ENCODE data around the gene BPTF. TPM values are rescaled to one million over a fixed set of nuclear protein-coding genes. Genes with fewer than 3 reads are reported as not detected.
A peak's percentile ranks its signal among the peaks of the same experiment; 100 is the strongest.
"Not testable (repeated sequence)": the region's sequence is repeated elsewhere in the genome, so short reads cannot be mapped to it uniquely, and the experiment has no call there.

The BPTF gene, protein sequence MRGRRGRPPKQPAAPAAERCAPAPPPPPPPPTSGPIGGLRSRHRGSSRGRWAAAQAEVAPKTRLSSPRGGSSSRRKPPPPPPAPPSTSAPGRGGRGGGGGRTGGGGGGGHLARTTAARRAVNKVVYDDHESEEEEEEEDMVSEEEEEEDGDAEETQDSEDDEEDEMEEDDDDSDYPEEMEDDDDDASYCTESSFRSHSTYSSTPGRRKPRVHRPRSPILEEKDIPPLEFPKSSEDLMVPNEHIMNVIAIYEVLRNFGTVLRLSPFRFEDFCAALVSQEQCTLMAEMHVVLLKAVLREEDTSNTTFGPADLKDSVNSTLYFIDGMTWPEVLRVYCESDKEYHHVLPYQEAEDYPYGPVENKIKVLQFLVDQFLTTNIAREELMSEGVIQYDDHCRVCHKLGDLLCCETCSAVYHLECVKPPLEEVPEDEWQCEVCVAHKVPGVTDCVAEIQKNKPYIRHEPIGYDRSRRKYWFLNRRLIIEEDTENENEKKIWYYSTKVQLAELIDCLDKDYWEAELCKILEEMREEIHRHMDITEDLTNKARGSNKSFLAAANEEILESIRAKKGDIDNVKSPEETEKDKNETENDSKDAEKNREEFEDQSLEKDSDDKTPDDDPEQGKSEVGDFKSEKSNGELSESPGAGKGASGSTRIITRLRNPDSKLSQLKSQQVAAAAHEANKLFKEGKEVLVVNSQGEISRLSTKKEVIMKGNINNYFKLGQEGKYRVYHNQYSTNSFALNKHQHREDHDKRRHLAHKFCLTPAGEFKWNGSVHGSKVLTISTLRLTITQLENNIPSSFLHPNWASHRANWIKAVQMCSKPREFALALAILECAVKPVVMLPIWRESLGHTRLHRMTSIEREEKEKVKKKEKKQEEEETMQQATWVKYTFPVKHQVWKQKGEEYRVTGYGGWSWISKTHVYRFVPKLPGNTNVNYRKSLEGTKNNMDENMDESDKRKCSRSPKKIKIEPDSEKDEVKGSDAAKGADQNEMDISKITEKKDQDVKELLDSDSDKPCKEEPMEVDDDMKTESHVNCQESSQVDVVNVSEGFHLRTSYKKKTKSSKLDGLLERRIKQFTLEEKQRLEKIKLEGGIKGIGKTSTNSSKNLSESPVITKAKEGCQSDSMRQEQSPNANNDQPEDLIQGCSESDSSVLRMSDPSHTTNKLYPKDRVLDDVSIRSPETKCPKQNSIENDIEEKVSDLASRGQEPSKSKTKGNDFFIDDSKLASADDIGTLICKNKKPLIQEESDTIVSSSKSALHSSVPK (N-terminal part only)
- polyA plus RNA-seq (2013, experiment 1 of 2), result 109 TPM
- polyA plus RNA-seq (2013, experiment 2 of 2), result 101 TPM

GRCh38 chr17:67824735-67825626 lies at the start of gene BPTF:
TSS of gene BPTF (plus strand) at chr17:67825503. CDS start at chr17:67825725, 222 bp downstream.
- 1% methylated on average over 78 of the region's 88 CpGs for WGBS

GRCh38 chr17:67779098-67779672 lies 46.1 kb upstream of the BPTF start:
- no peak overlapping the region for H3K4me3 ChIP-seq (ENCODE audit: low read length)
- H3K36me3 ChIP-seq (ENCODE audit: insufficient read depth, low read length), result no peaks in the 10 kb centered on the region
- 49% methylated on average over 13 of the region's 13 CpGs for WGBS
- no peaks in the 10 kb centered on the region for H3K4me1 ChIP-seq (ENCODE audit: insufficient read depth, low read length)
- no peaks in the 10 kb centered on the region for H3K9me3 ChIP-seq (ENCODE audit: insufficient read depth, low read depth, low read length)
- H3K9ac ChIP-seq (ENCODE audit: low read depth, low read length), result no peak overlapping the region
- no peak overlapping the region for H3K27ac ChIP-seq (ENCODE audit: low read depth, low read length)
- H3K27me3 ChIP-seq (ENCODE audit: insufficient read depth, low read length), result no peaks in the 10 kb centered on the region

More at GRCh38 chr17:67824735-67825626, at the start of gene BPTF:
- H3K9me3 ChIP-seq (ENCODE audit: insufficient read depth, low read depth, low read length), result no peaks in the 10 kb centered on the region
- peak within 1 kb of the TSS; percentile 98 for H3K9ac ChIP-seq (ENCODE audit: low read depth, low read length)
- H3K27ac ChIP-seq (ENCODE audit: low read depth, low read length), result peak within 1 kb of the TSS; percentile 86
- H3K4me1 ChIP-seq (ENCODE audit: insufficient read depth, low read length), result peaks cover 13% of the 10 kb centered on the region
- no peaks in the 10 kb centered on the region for H3K27me3 ChIP-seq (ENCODE audit: insufficient read depth, low read length)
- H3K36me3 ChIP-seq (ENCODE audit: insufficient read depth, low read length), result no peaks in the 10 kb centered on the region; the same call in 1 of the 2 replicates
- peak within 1 kb of the TSS; percentile 100 for H3K4me3 ChIP-seq (ENCODE audit: low read length)

DNA sequence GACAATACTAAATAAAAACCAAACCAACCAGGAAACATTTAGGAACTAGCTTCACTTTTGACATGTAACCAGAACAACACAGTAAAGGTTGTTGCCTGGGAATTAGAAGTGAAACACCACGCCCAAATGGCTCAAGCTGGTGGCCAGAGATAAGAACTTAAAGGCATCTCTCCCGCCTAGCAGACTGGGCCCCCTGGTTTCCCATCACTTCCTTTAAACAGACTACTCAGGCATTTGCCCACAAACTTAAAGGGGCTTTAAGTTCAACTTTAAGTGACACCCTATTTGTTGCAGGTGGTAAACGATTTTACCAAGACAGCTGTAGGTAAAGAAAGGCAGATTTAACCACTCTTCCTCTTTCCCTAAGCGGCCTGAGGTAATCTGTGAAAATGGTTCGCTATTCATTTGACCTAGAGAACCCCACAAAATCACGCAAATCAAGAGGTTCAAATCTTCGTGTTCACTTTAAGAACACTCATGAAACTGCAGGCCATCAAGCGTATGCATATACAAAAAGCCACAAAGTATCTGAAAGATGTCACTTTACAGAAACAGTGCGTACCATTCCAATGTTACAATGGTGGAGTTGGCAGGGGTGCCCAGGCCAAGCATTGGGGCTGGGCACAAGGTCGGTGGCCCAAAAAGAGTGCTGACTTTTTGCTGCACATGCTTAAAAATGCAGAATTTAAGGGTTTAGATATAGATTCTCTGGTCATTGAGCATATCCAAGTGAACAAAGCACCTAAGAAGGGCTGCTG lies 40.8 kb upstream of the BPTF start:
- no peak overlapping the region for H3K27ac ChIP-seq (ENCODE audit: low read depth, low read length)
- WGBS, result 89% methylated on average over 10 of the region's 10 CpGs
- no peak overlapping the region for H3K9ac ChIP-seq (ENCODE audit: low read depth, low read length)

DNA sequence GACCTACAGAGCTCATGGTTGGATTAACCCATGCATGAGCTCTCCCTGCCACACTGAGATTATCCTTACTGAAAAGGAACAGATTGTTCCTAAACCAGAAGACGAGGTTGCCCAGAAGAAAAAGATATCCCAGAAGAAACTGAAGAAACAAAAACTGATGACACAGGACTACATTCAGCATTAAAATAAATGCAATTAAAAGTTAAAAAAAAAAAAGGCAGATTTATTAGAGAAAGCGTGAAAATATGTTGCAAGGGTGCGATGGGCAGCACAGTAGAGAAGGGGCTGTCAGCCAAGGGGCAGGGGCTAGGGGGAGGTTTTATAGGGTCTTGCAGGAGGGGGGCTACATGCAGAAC lies 40.2 kb upstream of the BPTF start:
- Histone ChIP-seq H3K4me3 (ENCODE audit: low read length) (no peak overlapping the region), H3K4me1 (ENCODE audit: insufficient read depth, low read length) (no peaks in the 10 kb centered on the region), H3K9me3 (ENCODE audit: insufficient read depth, low read depth, low read length) (no peaks in the 10 kb centered on the region), H3K9ac (ENCODE audit: low read depth, low read length) (no peak overlapping the region), H3K27ac (ENCODE audit: low read depth, low read length) (no peak overlapping the region), H3K36me3 (ENCODE audit: insufficient read depth, low read length) (no peaks in the 10 kb centered on the region), H3K27me3 (ENCODE audit: insufficient read depth, low read length) (no peaks in the 10 kb centered on the region)
- 94% methylated on average over 3 of the region's 3 CpGs for WGBS

More for the DNA sequence above, 40.8 kb upstream of the BPTF start:
- Histone ChIP-seq H3K27me3 (ENCODE audit: insufficient read depth, low read length) (no peaks in the 10 kb centered on the region), H3K4me3 (ENCODE audit: low read length) (no peak overlapping the region), H3K9me3 (ENCODE audit: insufficient read depth, low read depth, low read length) (no peaks in the 10 kb centered on the region), H3K36me3 (ENCODE audit: insufficient read depth, low read length) (no peaks in the 10 kb centered on the region), H3K4me1 (ENCODE audit: insufficient read depth, low read length) (no peaks in the 10 kb centered on the region)

GRCh38 chr17:67785504-67785903 lies 39.8 kb upstream of the BPTF start:
- H3K9ac ChIP-seq (ENCODE audit: low read depth, low read length), result no peak overlapping the region
- H3K27me3 ChIP-seq (ENCODE audit: insufficient read depth, low read length), result no peaks in the 10 kb centered on the region
- no peaks in the 10 kb centered on the region for H3K9me3 ChIP-seq (ENCODE audit: insufficient read depth, low read depth, low read length)
- no peaks in the 10 kb centered on the region for H3K36me3 ChIP-seq (ENCODE audit: insufficient read depth, low read length)
- H3K27ac ChIP-seq (ENCODE audit: low read depth, low read length), result no peak overlapping the region
- no peaks in the 10 kb centered on the region for H3K4me1 ChIP-seq (ENCODE audit: insufficient read depth, low read length)
- no peak overlapping the region for H3K4me3 ChIP-seq (ENCODE audit: low read length)
- WGBS, result 94% methylated on average over 5 of the region's 5 CpGs

- 46% methylated on average over 7 of the region's 7 CpGs for WGBS
- no peaks in the 10 kb centered on the region for H3K4me1 ChIP-seq (ENCODE audit: insufficient read depth, low read length)
- no peaks in the 10 kb centered on the region for H3K9me3 ChIP-seq (ENCODE audit: insufficient read depth, low read depth, low read length)
- H3K4me3 ChIP-seq (ENCODE audit: low read length), result no peak overlapping the region
- H3K36me3 ChIP-seq (ENCODE audit: insufficient read depth, low read length), result no peaks in the 10 kb centered on the region
- no peak overlapping the region for H3K27ac ChIP-seq (ENCODE audit: low read depth, low read length)
- H3K9ac ChIP-seq (ENCODE audit: low read depth, low read length), result no peak overlapping the region
- H3K27me3 ChIP-seq (ENCODE audit: insufficient read depth, low read length), result no peaks in the 10 kb centered on the region
Measured at GRCh38 chr17:67800495-67800928, 24.8 kb upstream of the BPTF start.

DNA sequence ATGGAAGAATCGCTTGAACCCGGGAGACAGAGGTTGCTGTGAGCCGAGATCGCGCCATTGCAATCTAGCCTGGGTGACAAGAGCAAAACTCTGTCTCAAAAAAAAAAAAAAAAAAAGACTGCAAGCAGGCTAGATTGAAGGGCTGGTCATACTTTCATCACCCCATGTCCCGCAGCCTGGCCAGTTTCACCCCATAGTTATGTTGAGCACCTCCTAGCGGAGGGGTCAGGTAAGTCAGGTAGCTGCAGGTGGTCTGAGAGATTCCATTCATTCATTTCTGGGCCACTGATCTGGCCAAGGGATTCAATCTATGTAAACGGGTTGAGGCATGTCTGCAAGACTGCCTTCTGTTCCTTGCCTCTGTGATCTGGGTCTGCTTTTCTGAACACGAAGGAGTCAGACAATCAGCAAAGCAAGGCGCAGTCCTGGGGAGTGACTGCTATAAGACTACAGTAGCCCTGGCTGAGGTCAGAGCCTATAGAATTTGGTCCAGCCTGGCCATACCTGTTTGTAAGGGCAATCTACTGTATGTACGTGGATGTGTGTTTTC lies 23.6 kb upstream of the BPTF start:
- H3K36me3 ChIP-seq (ENCODE audit: insufficient read depth, low read length), result no peaks in the 10 kb centered on the region
- H3K27ac ChIP-seq (ENCODE audit: low read depth, low read length), result no peak overlapping the region
- WGBS, result 94% methylated on average over 11 of the region's 11 CpGs
- H3K9ac ChIP-seq (ENCODE audit: low read depth, low read length), result no peak overlapping the region
- H3K27me3 ChIP-seq (ENCODE audit: insufficient read depth, low read length), result no peaks in the 10 kb centered on the region
- no peaks in the 10 kb centered on the region for H3K4me1 ChIP-seq (ENCODE audit: insufficient read depth, low read length)
- no peak overlapping the region for H3K4me3 ChIP-seq (ENCODE audit: low read length)
- H3K9me3 ChIP-seq (ENCODE audit: insufficient read depth, low read depth, low read length), result no peaks in the 10 kb centered on the region

GRCh38 chr17:67810464-67810863 lies 14.8 kb upstream of the BPTF start:
- 93% methylated on average over 1 of the region's 1 CpG for WGBS

GRCh38 chr17:67812380-67812779 lies 12.9 kb upstream of the BPTF start:
- H3K36me3 ChIP-seq (ENCODE audit: insufficient read depth, low read length); H3K4me3 ChIP-seq (ENCODE audit: low read length); H3K27me3 ChIP-seq (ENCODE audit: insufficient read depth, low read length); H3K9ac ChIP-seq (ENCODE audit: low read depth, low read length); H3K9me3 ChIP-seq (ENCODE audit: insufficient read depth, low read depth, low read length); H3K27ac ChIP-seq (ENCODE audit: low read depth, low read length); H3K4me1 ChIP-seq (ENCODE audit: insufficient read depth, low read length): not testable (repeated sequence)
- WGBS, result 94% methylated on average over 6 of the region's 6 CpGs

More at GRCh38 chr17:67810464-67810863, 14.8 kb upstream of the BPTF start:
- no peaks in the 10 kb centered on the region for H3K36me3 ChIP-seq (ENCODE audit: insufficient read depth, low read length)
- no peaks in the 10 kb centered on the region for H3K4me1 ChIP-seq (ENCODE audit: insufficient read depth, low read length)
- no peaks in the 10 kb centered on the region for H3K9me3 ChIP-seq (ENCODE audit: insufficient read depth, low read depth, low read length)
- no peak overlapping the region for H3K27ac ChIP-seq (ENCODE audit: low read depth, low read length)
- H3K9ac ChIP-seq (ENCODE audit: low read depth, low read length), result no peak overlapping the region
- no peaks in the 10 kb centered on the region for H3K27me3 ChIP-seq (ENCODE audit: insufficient read depth, low read length)
- no peak overlapping the region for H3K4me3 ChIP-seq (ENCODE audit: low read length)

Measured in HUES64 (cell line).